Liver (tissue), 9 donors: ENCODE measurements around the gene GABARAP. TPM values are rescaled to one million over a fixed set of nuclear protein-coding genes. Genes with fewer than 3 reads are reported as not detected.
A peak's percentile ranks its signal among the peaks of the same experiment; 100 is the strongest.

Experiments
- DNase-seq: peaks from one replicate; pipeline ENCODE4 v3.0.0-alpha.2; 2017; ENCODE audit warnings: low spot score
- H3K27ac ChIP-seq, 2 donors: one replicate each; pipeline ENCODE4 v1.7.0; 2013; ENCODE audit warnings: inconsistent platforms in 2 of 2, low read length in 2 of 2, control low read depth in 1 of 2, low read depth in 1 of 2, mild to moderate bottlenecking in 1 of 2
- H3K27me3 ChIP-seq, 4 donors: one replicate each; pipeline versions ENCODE4 v1.6.1 to v1.7.0; 2013; ENCODE audit warnings: low read length in 3 of 4, inconsistent platforms in 1 of 4, mild to moderate bottlenecking in 1 of 4, moderate library complexity in 1 of 4; ENCODE audit not compliant: control insufficient read depth in 4 of 4, insufficient read depth in 4 of 4
- H3K36me3 ChIP-seq, 4 donors: one replicate each; pipeline versions ENCODE4 v1.6.1 to v1.7.0; 2013; ENCODE audit warnings: low read length in 3 of 4, mild to moderate bottlenecking in 3 of 4, low read depth in 1 of 4, moderate library complexity in 1 of 4; ENCODE audit not compliant: control insufficient read depth in 4 of 4, insufficient read depth in 3 of 4
- H3K4me1 ChIP-seq, 4 donors: one replicate each; pipeline versions ENCODE4 v1.6.1 to v1.7.0; 2013; ENCODE audit warnings: low read length in 3 of 4, mild to moderate bottlenecking in 3 of 4, moderate library complexity in 1 of 4; ENCODE audit not compliant: control insufficient read depth in 4 of 4, insufficient read depth in 4 of 4
- H3K4me3 ChIP-seq, 3 donors: one replicate each; pipeline versions ENCODE4 v1.6.1 to v1.7.0; 2013; ENCODE audit warnings: low read length in 3 of 3, control low read depth in 1 of 3, low read depth in 1 of 3, mild to moderate bottlenecking in 1 of 3
- H3K9ac ChIP-seq, 2 donors: one replicate each; pipeline ENCODE4 v1.7.0; 2013; ENCODE audit warnings: low read length in 2 of 2, mild to moderate bottlenecking in 2 of 2, moderate library complexity in 2 of 2, control low read depth in 1 of 2, low read depth in 1 of 2
- H3K9me3 ChIP-seq, 4 donors: one replicate each; pipeline versions ENCODE4 v1.6.1 to v1.7.0; 2013; ENCODE audit warnings: low read length in 3 of 4; ENCODE audit not compliant: control insufficient read depth in 4 of 4
- ATF3 ChIP-seq: IDR thresholded peaks from 2 replicates; pipeline ENCODE4 v1.6.1; 2016; ENCODE audit warnings: antibody characterized with exemption
- CTCF ChIP-seq: fragments of 150-350 bp; IDR thresholded peaks from 2 replicates; pipeline ENCODE4 v1.5.1; 2017; ENCODE audit warnings: improper control_type of control experiment, low read depth, low read length; ENCODE audit not compliant: missing input control
- EGR1 ChIP-seq, 2 donors: IDR thresholded peaks; 2 replicates each; pipeline ENCODE4 v1.6.1; 2016 to 2018; ENCODE audit warnings: antibody characterized with exemption in 2 of 2, low read depth in 2 of 2
- FOXA1 ChIP-seq: IDR thresholded peaks from 2 replicates; pipeline ENCODE4 v1.6.1; 2016; ENCODE audit warnings: antibody characterized with exemption
- FOXA2 ChIP-seq: IDR thresholded peaks from 2 replicates; pipeline ENCODE4 v1.6.1; 2016; ENCODE audit warnings: antibody characterized with exemption
- HNF4A ChIP-seq, 2 donors: conservative IDR thresholded peaks; 2 replicates each; pipeline ENCODE4 v1.6.1; 2016; ENCODE audit warnings: antibody characterized with exemption in 2 of 2, mild to moderate bottlenecking in 2 of 2
- JUND ChIP-seq, 2 donors: IDR thresholded peaks; 2 replicates each; pipeline ENCODE4 v1.6.1; 2016; ENCODE audit warnings: antibody characterized with exemption in 2 of 2
- MAX ChIP-seq: IDR thresholded peaks from 2 replicates; pipeline ENCODE4 v1.6.1; 2016; ENCODE audit warnings: antibody characterized with exemption
- NR2F2 ChIP-seq: IDR thresholded peaks from 2 replicates; pipeline ENCODE4 v1.6.1; 2016; ENCODE audit warnings: antibody characterized with exemption
- RAD21 ChIP-seq, 2 donors: IDR thresholded peaks; 2 replicates each; pipeline ENCODE4 v1.6.1; 2016; ENCODE audit warnings: antibody characterized with exemption in 2 of 2, mild to moderate bottlenecking in 2 of 2
- REST ChIP-seq: IDR thresholded peaks from 2 replicates; pipeline ENCODE4 v1.6.1; 2016; ENCODE audit warnings: antibody characterized with exemption, mild to moderate bottlenecking
- RXRA ChIP-seq, 2 donors: IDR thresholded peaks; 2 replicates each; pipeline ENCODE4 v1.6.1; 2017 to 2018; ENCODE audit warnings: antibody characterized with exemption in 2 of 2, mild to moderate bottlenecking in 1 of 2
- SP1 ChIP-seq: IDR thresholded peaks from 2 replicates; pipeline ENCODE4 v1.6.1; 2018; ENCODE audit warnings: antibody characterized with exemption, mild to moderate bottlenecking
- TAF1 ChIP-seq: conservative IDR thresholded peaks from 2 replicates; pipeline ENCODE4 v1.6.1; 2016; ENCODE audit warnings: antibody characterized with exemption, mild to moderate bottlenecking
- ZBTB33 ChIP-seq: IDR thresholded peaks from 2 replicates; pipeline ENCODE4 v1.6.1; 2016; ENCODE audit warnings: antibody characterized with exemption
- WGBS: extraction: QIAGEN DNeasy Blood & Tissue Kit; methylation state at CpG from one replicate; pipeline ENCODE4 v1.1.7; 2013; 5-methylcytosine and 5-hydroxymethylcytosine counted together
- polyA plus RNA-seq, 2 donors: library from polyadenylated mRNA; stranded (reverse) in 1 of 2; unstranded in 1 of 2; fragments of 200-250 nt in 1 of 2; fragments of >200 nt in 1 of 2; fragmentation: Nextera tagmentation in 1 of 2; extraction: Ambion mirVana in 1 of 2; gene quantifications; one replicate each; pipeline versions ENCODE4 v1.2.1 to v1.2.3, GENCODE V29; 2013 to 2015
- total RNA-seq, 2 donors: library from RNA; depleted of rRNA; stranded (reverse); fragments of >200 nt; gene quantifications; one replicate each; pipeline ENCODE4 v1.2.3, GENCODE V29; 2014
- donor health status: healthy.
- donor health status: healthy.
- donor health status: healthy.
- donor health status: healthy.
- donor health status: healthy.

GABARAP gene
- total and polyA plus RNA-seq, 4 donors, result 74.4 to 489 (median 205) TPM

GRCh38 chr17:7217113-7217987 lies 24.9 kb downstream of the GABARAP start:
- peak overlapping the region in 1 of 3 donors; percentile 33 for H3K4me3 ChIP-seq
- peaks cover 0 to 15% (median 7%) of the 10 kb centered on the region in 4 donors for H3K36me3 ChIP-seq
- no peaks in the 10 kb centered on the region for H3K27me3 ChIP-seq
- no peak overlapping the region for H3K27ac ChIP-seq
- WGBS, result 18% methylated on average over 32 of the region's 32 CpGs
- H3K9me3 ChIP-seq, result no peaks in the 10 kb centered on the region
- H3K4me1 ChIP-seq, result peaks cover 14 to 51% (median 41%) of the 10 kb centered on the region in 4 donors
- DNase-seq, result no peak
- TF ChIP-seq MAX (no peak), HNF4A (conservative IDR thresholded peaks at IDR 0.05) (no peak), EGR1 (IDR thresholded peaks at IDR 0.05; ENCODE audit: low read depth in 2 of 2) (no peak), ZBTB33 (no peak), JUND (IDR thresholded peaks at IDR 0.05) (no peak), REST (no peak), CTCF (no peak), RAD21 (IDR thresholded peaks at IDR 0.05) (no peak), NR2F2 (no peak), FOXA2 (no peak), ATF3 (no peak), TAF1 (no peak), SP1 (no peak), FOXA1 (no peak), RXRA (IDR thresholded peaks at IDR 0.05) (no peak)
- no peak overlapping the region for H3K9ac ChIP-seq
